K562 (cell line): ENCODE data around the gene CORT. TPM values are rescaled to one million over a fixed set of nuclear protein-coding genes. Genes with fewer than 3 reads are reported as not detected.
A peak's percentile ranks its signal among the peaks of the same experiment; 100 is the strongest.

Experiments
- CBX2 ChIP-seq: fragments of 200-600 bp; sonication (generic); IDR thresholded peaks from one replicate; pipeline ENCODE4 v1.6.1; 2012; ENCODE audit warnings: mild to moderate bottlenecking, low read length, inconsistent platforms; ENCODE audit not compliant: insufficient read depth, poor library complexity, severe bottlenecking
- CHD2 ChIP-seq: IDR thresholded peaks from 2 replicates; pipeline ENCODE4 v1.6.1; 2011; ENCODE audit warnings: low read depth, low read length
- GATA2 ChIP-seq: sonication (generic); formaldehyde crosslinking; IDR thresholded peaks from 2 replicates; pipeline ENCODE4 v1.4.0; 2020; ENCODE audit warnings: mild to moderate bottlenecking, missing genetic modification reagents
- HCFC1 ChIP-seq: IDR thresholded peaks from 2 replicates; pipeline ENCODE4 v1.6.1; 2012; ENCODE audit warnings: low read depth, low read length, improper control_type of control experiment
- HDAC2 ChIP-seq: fragments of 450-650 bp; IDR thresholded peaks from 2 replicates; pipeline ENCODE4 v1.6.1; 2016; ENCODE audit warnings: mild to moderate bottlenecking
- KLF6 ChIP-seq: fragments of 250-450 bp; sonication (Bioruptor Pico); IDR thresholded peaks from 2 replicates; pipeline ENCODE4 v1.4.0; 2020; ENCODE audit warnings: mild to moderate bottlenecking, moderate library complexity, borderline replicate concordance
- MAX ChIP-seq: sonication (generic); formaldehyde crosslinking; IDR thresholded peaks from 2 replicates; pipeline ENCODE4 v1.9.0; 2022; ENCODE audit warnings: mild to moderate bottlenecking, missing genetic modification reagents
- NFYB ChIP-seq: IDR thresholded peaks from 2 replicates; pipeline ENCODE4 v1.6.1; 2011; ENCODE audit warnings: mild to moderate bottlenecking, moderate library complexity; ENCODE audit not compliant: insufficient read length; ENCODE audit errors: extremely low read depth
- POLR2AphosphoS5 ChIP-seq: IDR thresholded peaks from 2 replicates; pipeline ENCODE4 v1.6.1; 2011; ENCODE audit warnings: mild to moderate bottlenecking, low read depth, low read length, moderate library complexity; ENCODE audit not compliant: control insufficient read depth, insufficient read depth
- SIX5 ChIP-seq, 2 experiments: IDR thresholded peaks; 2 replicates each; pipeline ENCODE4 v1.6.1; 2011; ENCODE audit warnings: low read length in 2 of 2, borderline replicate concordance in 1 of 2, low read depth in 1 of 2, mild to moderate bottlenecking in 1 of 2, moderate library complexity in 1 of 2; ENCODE audit not compliant: insufficient read depth in 1 of 2
- SMAD4 ChIP-seq: fragments of 250-450 bp; sonication (Bioruptor Pico); conservative IDR thresholded peaks from 2 replicates; pipeline ENCODE4 v1.8.0; 2021; ENCODE audit warnings: inconsistent platforms, mild to moderate bottlenecking, moderate library complexity
- SMC3 ChIP-seq: conservative IDR thresholded peaks from 2 replicates; pipeline ENCODE4 v1.6.1; 2011; ENCODE audit warnings: low read depth, low read length, improper control_type of control experiment; ENCODE audit not compliant: insufficient read depth
- STAT6 ChIP-seq: sonication (generic); formaldehyde crosslinking; IDR thresholded peaks from 2 replicates; pipeline ENCODE4 v1.8.1; 2023; ENCODE audit warnings: mild to moderate bottlenecking, missing genetic modification reagents
- USF1 ChIP-seq: sonication (generic); formaldehyde crosslinking; IDR thresholded peaks from 2 replicates; pipeline ENCODE4 v1.9.0; 2022; ENCODE audit warnings: mild to moderate bottlenecking, missing genetic modification reagents
- ZNF766 ChIP-seq: fragments of 200-800 bp; sonication (Bioruptor generic); conservative IDR thresholded peaks from 2 replicates; pipeline ENCODE4 v1.6.1; 2016; ENCODE audit warnings: missing genetic modification characterization, missing compliant biosample characterization
- polyA plus RNA-seq, 8 experiments: library from polyadenylated mRNA; depleted of rRNA in 4 of 8; stranded (reverse) in 5 of 8; unstranded in 3 of 8; fragments of >200 nt; fragmentation: Nextera tagmentation in 2 of 8; fragmentation: Illumina TruSeq in 1 of 8; extraction: Ambion mirVana in 2 of 8; extraction: Trizol in 1 of 8; gene quantifications; 2 replicates each; pipeline versions ENCODE4 v1.2.1 to v1.2.3, GENCODE V29; 2011 to 2014; ENCODE audit warnings: inconsistent platforms in 1 of 8, missing spikeins in 1 of 8
- total RNA-seq, 7 experiments: library from RNA; depleted of rRNA in 6 of 7; stranded (reverse); fragments of >200 nt in 6 of 7; fragmentation: Illumina TruSeq in 2 of 7; extraction: Trizol in 2 of 7; gene quantifications; 2 replicates each; pipeline versions ENCODE4 v1.2.1 to v1.2.3, GENCODE V29; 2011 to 2021; ENCODE audit warnings: low replicate concordance in 1 of 7
- TF ChIP-seq, protein P1 (sequence below): sonication (generic); formaldehyde crosslinking; IDR thresholded peaks from 2 replicates; pipeline ENCODE4 v1.8.0; 2022; ENCODE audit warnings: missing genetic modification reagents, mild to moderate bottlenecking, borderline replicate concordance
- TF ChIP-seq, protein P2 (sequence below): IDR thresholded peaks from 2 replicates; pipeline ENCODE4 v1.6.1; 2011; ENCODE audit warnings: borderline replicate concordance, low read depth, mild to moderate bottlenecking, moderate library complexity, low read length; ENCODE audit not compliant: insufficient read depth, poor library complexity, severe bottlenecking

Gene CORT
- total and polyA plus RNA-seq, 9 of the 15 experiments (the other 6 are each of a cell fraction or from before 2014, with no cell fraction given): 0.08 to 0.54 (median 0.13) TPM; not detected in 5

GRCh38 chr1:10472220-10473144 lies 22.7 kb downstream of the CORT start, which contains the start of gene DFFA (continued):
- TF ChIP-seq, protein P1, sequence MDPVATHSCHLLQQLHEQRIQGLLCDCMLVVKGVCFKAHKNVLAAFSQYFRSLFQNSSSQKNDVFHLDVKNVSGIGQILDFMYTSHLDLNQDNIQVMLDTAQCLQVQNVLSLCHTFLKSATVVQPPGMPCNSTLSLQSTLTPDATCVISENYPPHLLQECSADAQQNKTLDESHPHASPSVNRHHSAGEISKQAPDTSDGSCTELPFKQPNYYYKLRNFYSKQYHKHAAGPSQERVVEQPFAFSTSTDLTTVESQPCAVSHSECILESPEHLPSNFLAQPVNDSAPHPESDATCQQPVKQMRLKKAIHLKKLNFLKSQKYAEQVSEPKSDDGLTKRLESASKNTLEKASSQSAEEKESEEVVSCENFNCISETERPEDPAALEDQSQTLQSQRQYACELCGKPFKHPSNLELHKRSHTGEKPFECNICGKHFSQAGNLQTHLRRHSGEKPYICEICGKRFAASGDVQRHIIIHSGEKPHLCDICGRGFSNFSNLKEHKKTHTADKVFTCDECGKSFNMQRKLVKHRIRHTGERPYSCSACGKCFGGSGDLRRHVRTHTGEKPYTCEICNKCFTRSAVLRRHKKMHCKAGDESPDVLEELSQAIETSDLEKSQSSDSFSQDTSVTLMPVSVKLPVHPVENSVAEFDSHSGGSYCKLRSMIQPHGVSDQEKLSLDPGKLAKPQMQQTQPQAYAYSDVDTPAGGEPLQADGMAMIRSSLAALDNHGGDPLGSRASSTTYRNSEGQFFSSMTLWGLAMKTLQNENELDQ (CRISPR knock-in tag): no peak; the same call in 1 of the 2 replicates
- TF ChIP-seq, protein P2, sequence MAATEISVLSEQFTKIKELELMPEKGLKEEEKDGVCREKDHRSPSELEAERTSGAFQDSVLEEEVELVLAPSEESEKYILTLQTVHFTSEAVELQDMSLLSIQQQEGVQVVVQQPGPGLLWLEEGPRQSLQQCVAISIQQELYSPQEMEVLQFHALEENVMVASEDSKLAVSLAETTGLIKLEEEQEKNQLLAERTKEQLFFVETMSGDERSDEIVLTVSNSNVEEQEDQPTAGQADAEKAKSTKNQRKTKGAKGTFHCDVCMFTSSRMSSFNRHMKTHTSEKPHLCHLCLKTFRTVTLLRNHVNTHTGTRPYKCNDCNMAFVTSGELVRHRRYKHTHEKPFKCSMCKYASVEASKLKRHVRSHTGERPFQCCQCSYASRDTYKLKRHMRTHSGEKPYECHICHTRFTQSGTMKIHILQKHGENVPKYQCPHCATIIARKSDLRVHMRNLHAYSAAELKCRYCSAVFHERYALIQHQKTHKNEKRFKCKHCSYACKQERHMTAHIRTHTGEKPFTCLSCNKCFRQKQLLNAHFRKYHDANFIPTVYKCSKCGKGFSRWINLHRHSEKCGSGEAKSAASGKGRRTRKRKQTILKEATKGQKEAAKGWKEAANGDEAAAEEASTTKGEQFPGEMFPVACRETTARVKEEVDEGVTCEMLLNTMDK: peak; percentile 24
- TF ChIP-seq SMAD4 (CRISPR knock-in tag) (peak; percentile 74), SMC3 (no peak), MAX (CRISPR knock-in tag) (peak; percentile 97), HDAC2 (peak; percentile 62; the same call in 1 of the 2 replicates), POLR2AphosphoS5 (peak; percentile 39), SIX5 (IDR thresholded peaks at IDR 0.05; ENCODE audit: borderline replicate concordance in 1 of 2, insufficient read depth in 1 of 2, low read depth in 1 of 2, low read length in 2 of 2) (peak; percentile 99), STAT6 (CRISPR knock-in tag) (peak; percentile 59; the same call in 1 of the 2 replicates), CBX2 (no peak), KLF6 (CRISPR knock-in tag) (peak; percentile 67; the same call in 1 of the 2 replicates), HCFC1 (peak; percentile 100), CHD2 (peak; percentile 97), NFYB (peak; percentile 20), GATA2 (CRISPR knock-in tag) (no peak), ZNF766 (peak; percentile 96), USF1 (CRISPR knock-in tag) (peak; percentile 99)
